Measurements from ENCODE around the gene SYNE1.
"Not testable (repeated sequence)": the region's sequence is repeated elsewhere in the genome, so short reads cannot be mapped to it uniquely, and the experiment has no call there.

SYNE1 gene

DNA sequence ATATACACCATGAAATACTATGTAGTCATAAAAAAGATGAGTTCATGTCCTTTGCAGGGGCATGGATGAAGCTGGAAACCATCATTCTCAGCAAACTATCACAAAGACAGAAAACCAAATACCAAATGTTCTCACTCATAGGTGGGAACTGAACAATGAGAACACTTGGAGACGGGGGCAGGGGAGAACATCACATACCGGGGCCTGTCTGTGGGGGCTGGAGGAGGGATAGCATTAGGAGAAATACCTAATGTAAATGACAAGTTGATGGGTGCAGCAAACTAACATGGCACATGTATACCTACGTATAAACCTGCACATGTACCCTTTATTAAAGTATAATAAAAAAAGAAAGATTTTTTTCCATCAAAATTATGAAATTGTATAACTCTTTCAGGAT lies 22.4 kb downstream of the SYNE1 start:
- not testable (repeated sequence) for DNase-seq (ENCODE audit: low read depth, low spot score)

- no peak for DNase-seq (ENCODE audit: low read depth, low spot score)
These were observed 28.0 kb downstream of the SYNE1 start for GRCh38 chr6:152609125-152609670.

DNA sequence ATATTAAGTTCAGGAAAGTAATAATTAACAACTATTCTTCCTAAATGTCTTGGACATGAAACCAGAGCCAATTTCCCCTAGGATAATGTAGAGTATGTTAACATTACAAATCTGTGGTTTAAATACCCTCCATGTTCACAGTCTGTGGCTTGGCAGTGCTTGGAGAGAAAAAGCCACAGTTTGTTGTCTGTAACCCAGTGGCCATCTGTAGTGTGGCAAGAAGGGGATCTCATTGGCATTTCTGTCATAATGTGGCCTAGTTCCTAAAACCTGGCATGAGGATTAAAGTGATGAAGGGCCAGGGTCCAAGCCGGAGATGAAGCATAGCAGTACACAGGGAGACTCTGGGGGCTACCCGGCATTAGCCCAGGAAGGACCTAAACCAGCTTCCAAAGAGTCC lies 31.2 kb downstream of the SYNE1 start:
- DNase-seq (ENCODE audit: low read depth, low spot score): no peak

DNA sequence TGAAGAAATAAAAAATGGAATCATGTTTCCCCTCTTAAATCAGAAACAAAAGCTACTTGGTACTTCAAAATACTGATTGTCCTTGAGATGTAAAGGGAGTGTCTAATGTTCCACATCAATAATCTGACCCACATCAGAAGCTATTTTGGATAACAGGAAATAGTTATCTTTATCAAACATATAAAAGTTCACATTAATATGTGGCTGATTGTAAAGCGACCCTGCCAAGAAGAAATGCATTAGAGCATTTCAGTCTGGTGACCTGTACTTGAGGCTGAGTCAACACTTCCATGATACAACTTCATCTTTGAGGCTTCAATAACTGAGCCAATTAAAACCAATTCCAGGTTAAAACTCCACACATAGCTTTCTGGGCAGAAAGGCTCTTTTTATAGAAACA lies 31.8 kb downstream of the SYNE1 start:
- DNase-seq (ENCODE audit: low read depth, low spot score): no peak

DNA sequence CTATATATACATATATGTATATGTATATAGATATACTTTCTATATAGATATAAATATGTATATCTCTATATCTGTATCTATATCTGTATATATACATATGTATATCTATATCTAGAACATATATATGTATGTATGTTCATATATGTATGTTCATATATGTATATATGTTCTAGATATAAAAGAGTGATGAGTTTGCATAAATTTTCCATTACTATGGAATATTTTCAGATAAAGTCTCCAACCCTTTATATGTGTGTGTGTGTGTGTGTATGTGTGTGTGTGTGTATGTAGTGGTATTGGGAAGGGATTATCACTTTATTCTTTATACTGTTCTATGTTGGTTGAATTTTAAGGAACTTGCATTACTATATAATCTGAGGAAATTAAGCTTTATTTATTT lies 33.3 kb downstream of the SYNE1 start:
- no peak for DNase-seq (ENCODE audit: low read depth, low spot score)

DNA sequence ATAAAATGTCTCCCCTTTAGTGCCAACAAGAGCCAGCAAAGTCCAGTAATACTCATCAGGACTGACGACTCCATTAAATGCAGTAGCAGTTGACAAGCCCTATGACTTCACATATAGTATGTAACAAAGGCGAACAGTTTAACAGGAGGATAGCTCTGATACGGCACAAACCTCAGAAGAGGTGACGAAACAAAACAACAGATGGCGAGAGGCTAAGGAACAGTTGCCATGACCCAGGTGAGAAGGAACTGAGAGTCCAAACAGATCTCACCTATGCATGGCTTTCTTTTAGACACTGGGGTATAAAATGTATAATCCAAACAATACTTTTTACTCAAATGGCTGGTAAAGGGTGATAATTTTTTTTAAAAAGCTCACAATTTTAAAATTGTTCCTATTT lies 37.1 kb downstream of the SYNE1 start:
- no peak for DNase-seq (ENCODE audit: low read depth, low spot score)

DNA sequence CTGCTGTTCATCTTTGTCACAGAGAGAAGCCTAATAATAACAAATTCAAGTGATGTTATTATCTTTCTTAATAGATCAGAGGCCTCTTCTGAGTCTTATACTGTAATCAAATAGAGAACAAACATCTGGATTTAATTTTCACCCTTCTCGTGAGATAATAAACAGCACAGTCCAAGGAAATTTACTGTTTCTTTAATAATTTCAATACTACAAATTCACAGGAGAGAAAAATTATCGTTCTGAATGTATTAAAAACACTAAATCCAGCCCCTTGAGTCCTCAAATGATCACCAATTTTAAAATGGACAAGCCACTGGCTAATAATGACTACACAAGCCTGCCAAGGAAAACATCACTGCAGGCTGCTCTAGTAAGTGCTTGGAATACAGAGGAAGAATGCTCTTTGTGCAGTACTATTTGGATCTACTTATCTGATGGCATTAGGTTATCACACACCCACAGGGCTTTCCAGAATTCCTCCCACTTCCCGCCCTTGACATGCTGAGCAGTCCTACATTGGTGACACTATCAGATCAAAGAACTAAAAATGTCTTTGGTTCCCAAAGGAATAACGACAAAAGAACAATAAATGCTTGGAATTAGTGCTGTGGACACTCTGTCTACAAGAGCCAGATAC lies 38.1 kb downstream of the SYNE1 start:
- DNase-seq (ENCODE audit: low read depth, low spot score): no peak

DNA sequence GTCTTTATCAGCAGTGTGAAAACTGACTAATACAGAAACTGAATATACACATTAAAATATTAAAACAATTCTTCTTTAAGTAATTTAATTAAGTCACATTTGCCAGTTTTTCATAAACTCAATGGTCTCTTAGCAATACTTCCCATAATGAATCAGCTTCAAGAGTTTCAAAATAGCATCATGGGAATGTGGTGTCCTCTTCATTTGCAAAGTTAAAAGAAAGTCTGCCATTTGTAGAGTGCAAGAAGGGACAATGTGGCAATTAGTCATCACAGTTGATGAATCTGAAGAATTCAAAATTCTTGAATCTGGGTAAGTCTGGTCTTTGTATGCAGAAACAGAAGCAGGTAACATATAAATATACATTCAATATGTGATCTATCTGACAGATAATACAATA lies 38.7 kb downstream of the SYNE1 start:
- DNase-seq (ENCODE audit: low read depth, low spot score): no peak

DNA sequence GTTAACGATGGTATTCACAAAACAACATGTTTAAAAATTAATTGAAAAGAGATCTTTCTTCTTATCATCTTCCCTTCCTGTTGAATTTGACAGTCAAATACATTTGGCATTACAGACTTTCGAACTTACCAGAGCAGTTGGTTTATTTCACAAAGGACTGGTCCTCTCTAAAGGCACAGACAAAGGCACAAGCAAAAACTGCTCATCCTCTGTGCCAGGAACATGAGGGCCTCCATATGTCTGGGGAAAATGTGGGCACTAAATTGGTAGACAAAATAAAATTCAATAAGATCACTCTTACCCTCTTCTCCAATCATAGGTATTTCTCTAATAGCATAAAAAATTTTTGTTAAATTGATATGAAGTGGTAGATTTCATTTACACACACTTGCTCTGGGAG lies 40.4 kb downstream of the SYNE1 start:
- no peak for DNase-seq (ENCODE audit: low read depth, low spot score)

DNA sequence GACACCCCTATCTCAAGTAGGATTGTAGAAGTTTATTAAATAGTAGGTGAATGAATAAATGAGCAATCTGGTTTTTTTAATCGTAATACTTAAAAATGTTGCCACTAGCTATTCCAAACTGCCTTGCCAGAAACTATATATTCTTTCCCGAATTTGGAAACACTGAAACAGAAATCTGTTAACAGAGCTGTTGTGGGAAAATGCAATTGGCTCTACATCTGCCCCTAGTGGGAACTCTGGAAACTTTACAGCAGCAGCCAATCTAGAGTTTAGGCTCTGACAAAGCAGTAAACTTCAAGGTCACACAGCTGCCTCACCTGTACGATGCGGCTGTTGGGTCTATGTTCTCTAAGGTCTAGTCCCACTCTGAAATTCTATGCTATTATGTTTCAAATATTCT lies 41.7 kb downstream of the SYNE1 start:
- DNase-seq (ENCODE audit: low read depth, low spot score): no peak

GRCh38 chr6:152594701-152595100 lies 42.5 kb downstream of the SYNE1 start:
- DNase-seq (ENCODE audit: low read depth, low spot score): no peak

GRCh38 chr6:152588456-152588855 lies 48.7 kb downstream of the SYNE1 start:
- no peak for DNase-seq (ENCODE audit: low read depth, low spot score)

GRCh38 chr6:152587473-152587872 lies 49.7 kb downstream of the SYNE1 start:
- no peak for DNase-seq (ENCODE audit: low read depth, low spot score)

- DNase-seq (ENCODE audit: low read depth, low spot score): no peak
These were observed 51.9 kb downstream of the SYNE1 start for GRCh38 chr6:152585236-152585635.

DNA sequence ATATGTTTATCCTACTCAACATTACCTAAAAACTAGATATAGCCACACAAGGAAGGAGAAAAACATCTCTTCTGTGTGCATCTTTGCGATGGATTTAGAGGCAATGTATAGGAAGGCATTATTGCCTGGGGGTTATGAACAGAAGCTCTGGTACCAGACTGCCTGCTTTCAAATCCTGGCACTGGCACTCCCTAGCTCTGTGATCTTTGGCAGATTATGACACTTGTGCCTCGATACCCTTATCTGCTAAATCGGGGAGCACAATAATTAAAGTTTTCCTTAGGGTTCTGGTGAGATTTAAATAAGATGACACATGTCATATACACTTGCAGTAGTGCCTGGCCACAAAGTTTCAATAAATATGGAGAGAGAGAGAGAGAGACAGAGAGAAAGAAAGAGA lies 53.3 kb downstream of the SYNE1 start:
- DNase-seq (ENCODE audit: low read depth, low spot score): no peak

- no peak for DNase-seq (ENCODE audit: low read depth, low spot score)
These were observed 60.6 kb downstream of the SYNE1 start for GRCh38 chr6:152576525-152576924.

GRCh38 chr6:152575621-152576150 lies 61.5 kb downstream of the SYNE1 start:
- DNase-seq (ENCODE audit: low read depth, low spot score): no peak

DNA sequence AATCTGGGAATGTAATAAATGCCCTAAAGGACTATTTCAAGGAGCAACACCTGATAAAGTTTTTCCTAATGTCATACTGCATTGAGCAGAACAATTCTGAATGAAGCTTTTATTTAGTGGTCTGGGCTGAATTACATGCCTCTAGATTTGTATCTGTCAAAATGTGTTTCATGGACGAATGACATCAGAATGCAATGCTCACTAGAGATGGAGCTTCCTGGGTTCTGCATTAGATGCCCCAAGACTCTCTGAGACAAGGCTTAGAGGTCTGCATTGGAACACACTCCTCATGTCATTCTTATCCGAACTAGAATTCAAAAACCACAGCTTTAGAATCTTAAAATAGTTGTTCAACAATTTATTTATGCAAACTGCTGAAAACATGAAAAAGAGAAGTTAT lies 62.0 kb downstream of the SYNE1 start:
- no peak for DNase-seq (ENCODE audit: low read depth, low spot score)

- DNase-seq (ENCODE audit: low read depth, low spot score): no peak
These were observed 63.4 kb downstream of the SYNE1 start for GRCh38 chr6:152573762-152574161.

GRCh38 chr6:152572338-152573088 lies 64.6 kb downstream of the SYNE1 start:
- DNase-seq (ENCODE audit: low read depth, low spot score): no peak

GRCh38 chr6:152571943-152572337 lies 65.2 kb downstream of the SYNE1 start:
- no peak for DNase-seq (ENCODE audit: low read depth, low spot score)

DNA sequence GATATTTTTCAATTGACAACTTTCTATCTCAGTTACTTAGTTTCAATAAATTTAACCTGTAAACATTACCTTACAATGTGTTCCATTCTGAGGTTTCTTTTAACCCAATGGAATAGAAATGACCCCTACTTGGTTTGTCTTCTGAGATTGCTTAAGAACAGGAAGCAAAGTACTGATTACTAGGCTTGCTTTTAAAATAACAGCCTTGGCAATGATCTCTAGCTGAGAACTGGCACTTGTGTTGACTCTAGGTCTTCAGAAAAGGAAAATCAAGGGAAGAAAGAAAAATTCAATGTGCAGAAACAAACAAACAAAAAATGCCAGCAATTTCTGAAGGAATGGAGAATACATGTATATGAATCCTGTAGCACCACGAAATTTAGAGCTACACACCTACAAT lies 66.1 kb downstream of the SYNE1 start:
- no peak for DNase-seq (ENCODE audit: low read depth, low spot score)

Data from smooth muscle cell of the brain vasculature (primary cell).